Osteoblast (primary cell): ENCODE data around the gene KCNQ5. TPM values are rescaled to one million over a fixed set of nuclear protein-coding genes. Genes with fewer than 3 reads are reported as not detected.

ENCODE experiments used
- DNase-seq: peaks from one replicate; pipeline ENCODE4 v3.0.0; 2011; ENCODE audit warnings: low spot score, mixed read lengths; ENCODE audit not compliant: insufficient read length; ENCODE audit errors: missing footprints
- H2AFZ ChIP-seq: 2 replicates; pipeline ENCODE4 v1.6.0; 2011; ENCODE audit warnings: mild to moderate bottlenecking, low read length
- H3K27ac ChIP-seq: 2 replicates; pipeline ENCODE4 v1.5.1; 2011; ENCODE audit warnings: mild to moderate bottlenecking, low read depth, low read length, moderate library complexity
- H3K27me3 ChIP-seq: 2 replicates; pipeline ENCODE4 v1.6.0; 2012; ENCODE audit warnings: mild to moderate bottlenecking, control low read depth, inconsistent platforms, low read length, moderate library complexity; ENCODE audit not compliant: insufficient read depth
- H3K36me3 ChIP-seq: 2 replicates; pipeline ENCODE4 v1.5.1; 2011; ENCODE audit warnings: mild to moderate bottlenecking, low read length, control low read depth, moderate library complexity; ENCODE audit not compliant: insufficient read depth
- H3K4me1 ChIP-seq: 2 replicates; pipeline ENCODE4 v1.5.1; 2011; ENCODE audit warnings: mild to moderate bottlenecking, low read length, control low read depth, moderate library complexity; ENCODE audit not compliant: insufficient read depth
- H3K4me2 ChIP-seq: 2 replicates; pipeline ENCODE4 v1.6.0; 2011; ENCODE audit warnings: mild to moderate bottlenecking, low read length; ENCODE audit not compliant: insufficient read depth
- H3K4me3 ChIP-seq: fragments of 200-600 bp; sonication (generic); 3 replicates; pipeline ENCODE4 v1.5.1; 2012; ENCODE audit warnings: mild to moderate bottlenecking, low read length, inconsistent platforms; ENCODE audit not compliant: insufficient read depth
- H3K79me2 ChIP-seq: 2 replicates; pipeline ENCODE4 v1.6.0; 2012; ENCODE audit warnings: mild to moderate bottlenecking, low read length, control low read depth, inconsistent platforms; ENCODE audit not compliant: insufficient read depth
- H3K9me3 ChIP-seq: 2 replicates; pipeline ENCODE4 v1.5.1; 2011; ENCODE audit warnings: low read depth, low read length, control low read depth
- H4K20me1 ChIP-seq: 2 replicates; pipeline ENCODE4 v1.6.0; 2012; ENCODE audit warnings: mild to moderate bottlenecking, low read length, control low read depth; ENCODE audit not compliant: insufficient read depth
- CTCF ChIP-seq: IDR thresholded peaks from 2 replicates; pipeline ENCODE4 v1.5.1; 2011; ENCODE audit warnings: mild to moderate bottlenecking, low read depth, low read length, moderate library complexity; ENCODE audit errors: extremely low read depth
- total RNA-seq: library from RNA; depleted of rRNA; stranded (reverse); fragments of >200 nt; gene quantifications from 2 replicates; pipeline ENCODE4 v1.2.3, GENCODE V29; 2012

Gene KCNQ5
- total RNA-seq, 1 donor: 4.0 TPM

DNA sequence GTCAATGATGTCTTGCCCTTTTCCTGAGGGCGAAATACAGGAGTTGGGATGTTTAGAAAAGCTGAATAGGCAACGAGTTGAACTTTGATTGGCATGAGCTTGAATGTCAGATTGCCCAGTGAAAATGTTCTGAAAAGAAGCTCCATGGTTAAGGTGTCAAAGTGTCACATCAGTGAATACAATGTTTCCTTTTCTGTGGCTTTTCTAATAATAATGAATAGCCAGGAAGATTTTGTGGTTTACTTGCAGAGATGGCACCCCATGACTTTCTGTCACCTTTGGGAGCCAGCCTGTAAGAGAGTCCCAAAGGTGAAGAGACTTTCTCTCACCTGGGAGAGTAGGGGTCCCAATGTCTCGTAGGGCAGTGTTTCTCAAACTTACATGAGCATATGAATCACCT is 119.2 kb downstream of the KCNQ5 start:
- Histone ChIP-seq H3K4me3 (no peak overlapping the region), H3K27ac (no peak overlapping the region), H4K20me1 (no peaks in the 10 kb centered on the region), H3K27me3 (no peaks in the 10 kb centered on the region), H2AFZ (no peak overlapping the region), H3K4me2 (no peak overlapping the region), H3K4me1 (peaks cover 10% of the 10 kb centered on the region), H3K79me2 (no peaks in the 10 kb centered on the region), H3K9me3 (no peaks in the 10 kb centered on the region), H3K36me3 (no peaks in the 10 kb centered on the region)
- DNase-seq: no peak
- TF ChIP-seq CTCF: no peak

GRCh38 chr6:72742001-72742673 is 120.3 kb downstream of the KCNQ5 start:
- no peak overlapping the region for H3K27ac ChIP-seq
- TF ChIP-seq CTCF: no peak
- no peaks in the 10 kb centered on the region for H3K9me3 ChIP-seq
- H3K36me3 ChIP-seq: no peaks in the 10 kb centered on the region
- DNase-seq: no peak
- no peaks in the 10 kb centered on the region for H4K20me1 ChIP-seq
- H2AFZ ChIP-seq: no peak overlapping the region
- no peaks in the 10 kb centered on the region for H3K27me3 ChIP-seq
- no peak overlapping the region for H3K4me3 ChIP-seq
- H3K79me2 ChIP-seq: no peaks in the 10 kb centered on the region
- H3K4me2 ChIP-seq: no peak overlapping the region
- peaks cover 10% of the 10 kb centered on the region for H3K4me1 ChIP-seq

- DNase-seq: no peak
- H3K4me3 ChIP-seq: no peak overlapping the region
- no peak overlapping the region for H3K4me2 ChIP-seq
- no peaks in the 10 kb centered on the region for H3K9me3 ChIP-seq
- H3K27ac ChIP-seq: no peak overlapping the region
- H3K4me1 ChIP-seq: peaks cover 7% of the 10 kb centered on the region
- no peaks in the 10 kb centered on the region for H3K36me3 ChIP-seq
- H2AFZ ChIP-seq: no peak overlapping the region
- TF ChIP-seq CTCF: no peak
- no peaks in the 10 kb centered on the region for H3K27me3 ChIP-seq
- H4K20me1 ChIP-seq: no peaks in the 10 kb centered on the region
- no peaks in the 10 kb centered on the region for H3K79me2 ChIP-seq
Observed at GRCh38 chr6:72746276-72746675, 124.4 kb downstream of the KCNQ5 start.

DNA sequence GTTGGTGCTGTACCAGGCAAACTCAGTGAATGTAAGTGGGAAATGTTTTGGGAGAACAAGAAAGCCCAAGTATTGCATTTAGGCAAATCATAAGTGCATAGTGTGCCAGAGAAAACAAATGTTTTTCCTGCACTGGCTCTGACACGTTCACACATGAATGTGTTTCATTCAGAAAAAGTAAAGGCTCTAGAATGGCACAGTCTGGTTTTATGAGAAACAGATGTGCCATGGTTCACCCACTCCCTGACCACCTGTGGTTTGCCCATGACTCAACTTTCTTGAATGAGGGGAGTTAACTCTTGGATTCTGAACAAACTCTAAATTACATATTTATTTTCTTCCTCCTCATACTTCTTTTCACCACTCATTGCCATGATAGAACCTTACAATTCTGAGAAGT is 126.9 kb downstream of the KCNQ5 start:
- no peaks in the 10 kb centered on the region for H4K20me1 ChIP-seq
- no peak overlapping the region for H3K4me2 ChIP-seq
- no peaks in the 10 kb centered on the region for H3K27me3 ChIP-seq
- peaks cover 7% of the 10 kb centered on the region for H3K4me1 ChIP-seq
- no peaks in the 10 kb centered on the region for H3K79me2 ChIP-seq
- peak; percentile 62 for DNase-seq
- no peak overlapping the region for H3K4me3 ChIP-seq
- H3K36me3 ChIP-seq: no peaks in the 10 kb centered on the region
- no peak for TF ChIP-seq CTCF
- no peak overlapping the region for H2AFZ ChIP-seq
- H3K9me3 ChIP-seq: no peaks in the 10 kb centered on the region
- H3K27ac ChIP-seq: peak overlapping the region; percentile 60
